ENCODE results near the gene PXN. TPM values are rescaled to one million over a fixed set of nuclear protein-coding genes. Genes with fewer than 3 reads are reported as not detected.

The PXN gene
- total and polyA plus RNA-seq, 7 donors: 64.7 to 166 (median 96.2) TPM

DNA sequence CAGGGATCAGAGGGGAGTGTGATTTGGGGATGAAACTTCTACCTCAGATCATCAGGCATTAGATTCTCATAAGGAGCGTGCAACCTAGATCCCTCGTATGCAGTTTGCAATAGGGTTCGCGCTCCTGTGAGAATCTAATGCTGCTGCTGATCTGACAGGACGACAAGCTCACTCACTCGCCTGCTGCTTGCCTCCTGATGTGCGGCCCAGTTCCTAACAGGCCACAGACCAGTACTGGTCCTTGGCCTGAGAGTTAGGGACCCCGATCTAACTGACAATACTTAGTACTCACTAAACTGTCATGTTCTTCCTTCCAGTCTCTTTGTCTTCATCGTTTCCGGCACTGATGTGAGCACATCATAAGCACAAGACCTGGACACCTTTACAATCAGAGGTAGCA lies 59.3 kb downstream of the PXN start:
- Histone ChIP-seq H3K36me3 (ENCODE audit: insufficient read depth in 1 of 2, low read depth in 1 of 2) (peaks cover 3 to 26% of the 10 kb centered on the region in 2 donors), H3K27me3 (ENCODE audit: insufficient read depth in 3 of 3, low read length in 2 of 3) (no peaks in the 10 kb centered on the region), H3K27ac (no peak overlapping the region), H3K9me3 (no peaks in the 10 kb centered on the region), H3K4me1 (no peaks in the 10 kb centered on the region), H3K4me3 (no peak overlapping the region)
- WGBS, 3 donors: 95% methylated on average over 10 of the region's 10 CpGs
- TF ChIP-seq, protein P1, sequence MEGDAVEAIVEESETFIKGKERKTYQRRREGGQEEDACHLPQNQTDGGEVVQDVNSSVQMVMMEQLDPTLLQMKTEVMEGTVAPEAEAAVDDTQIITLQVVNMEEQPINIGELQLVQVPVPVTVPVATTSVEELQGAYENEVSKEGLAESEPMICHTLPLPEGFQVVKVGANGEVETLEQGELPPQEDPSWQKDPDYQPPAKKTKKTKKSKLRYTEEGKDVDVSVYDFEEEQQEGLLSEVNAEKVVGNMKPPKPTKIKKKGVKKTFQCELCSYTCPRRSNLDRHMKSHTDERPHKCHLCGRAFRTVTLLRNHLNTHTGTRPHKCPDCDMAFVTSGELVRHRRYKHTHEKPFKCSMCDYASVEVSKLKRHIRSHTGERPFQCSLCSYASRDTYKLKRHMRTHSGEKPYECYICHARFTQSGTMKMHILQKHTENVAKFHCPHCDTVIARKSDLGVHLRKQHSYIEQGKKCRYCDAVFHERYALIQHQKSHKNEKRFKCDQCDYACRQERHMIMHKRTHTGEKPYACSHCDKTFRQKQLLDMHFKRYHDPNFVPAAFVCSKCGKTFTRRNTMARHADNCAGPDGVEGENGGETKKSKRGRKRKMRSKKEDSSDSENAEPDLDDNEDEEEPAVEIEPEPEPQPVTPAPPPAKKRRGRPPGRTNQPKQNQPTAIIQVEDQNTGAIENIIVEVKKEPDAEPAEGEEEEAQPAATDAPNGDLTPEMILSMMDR (IDR thresholded peaks at IDR 0.05): no peak
- intact Hi-C loops (cut with DNase I): no loop called here
- DNase-seq: no peak
- ATAC-seq: no peak

DNA sequence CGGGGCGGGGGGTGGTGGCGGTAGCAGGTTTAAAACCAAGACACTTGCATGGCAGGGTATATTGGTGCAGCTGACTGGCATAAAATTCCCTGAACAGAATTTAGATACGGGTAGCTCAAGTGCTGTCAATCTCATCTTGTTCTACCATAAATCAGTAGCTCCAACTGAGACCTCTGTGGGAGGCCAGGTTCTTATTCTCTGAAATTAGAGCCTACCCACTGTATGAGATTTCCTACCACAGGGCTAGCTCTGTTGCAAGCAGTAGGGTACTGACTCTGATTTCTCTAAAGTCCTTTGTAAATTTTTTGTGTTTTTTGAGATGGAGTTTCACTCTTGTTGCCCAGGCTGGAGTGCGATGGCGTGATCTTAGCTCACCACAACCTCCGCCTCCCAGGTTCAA lies 61.4 kb downstream of the PXN start:
- TF ChIP-seq, protein P1 (IDR thresholded peaks at IDR 0.05): no peak
- Histone ChIP-seq H3K4me3 (no peak overlapping the region), H3K27ac (no peak overlapping the region), H3K9me3 (no peaks in the 10 kb centered on the region), H3K36me3 (ENCODE audit: insufficient read depth in 1 of 2, low read depth in 1 of 2) (peaks cover 0 to 15% of the 10 kb centered on the region in 2 donors), H3K27me3 (ENCODE audit: insufficient read depth in 3 of 3, low read length in 2 of 3) (no peaks in the 10 kb centered on the region), H3K4me1 (peaks cover 8% of the 10 kb centered on the region)
- ATAC-seq (no peak), DNase-seq (no peak)
- 81 to 91% (median 85%) methylated on average over 7 of the region's 7 CpGs for WGBS, 3 donors
- intact Hi-C loops (cut with DNase I): no loop called here

DNA sequence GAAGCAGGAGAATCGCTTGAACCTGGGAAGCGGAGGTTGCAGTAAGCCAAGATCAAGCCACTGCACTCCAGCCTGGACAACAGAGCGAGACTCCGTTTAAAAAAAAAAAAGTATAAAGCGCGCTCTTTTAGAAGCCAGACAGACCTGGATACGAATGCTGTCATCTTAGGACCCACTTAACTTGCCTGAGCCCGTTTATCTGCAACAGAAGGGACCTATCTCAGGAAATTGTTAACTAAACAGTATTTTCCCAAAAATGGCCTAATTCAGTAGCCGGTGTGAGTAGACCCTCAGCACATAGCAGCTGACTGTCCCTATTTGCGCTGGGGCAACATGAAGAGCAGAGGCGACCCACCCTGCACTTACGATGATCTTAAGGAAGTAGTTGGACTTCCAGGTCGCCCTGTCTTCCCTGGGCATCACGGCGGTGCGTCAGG lies 65.1 kb downstream of the PXN start:
- DNase-seq (no peak), ATAC-seq (peak in 1 of 4 donors; percentile 0)
- WGBS, 3 donors: 1 to 4% (median 3%) methylated on average over 16 of the region's 16 CpGs
- peak overlapping the region; percentile 92 for H3K27ac ChIP-seq
- H3K27me3 ChIP-seq (ENCODE audit: insufficient read depth in 3 of 3, low read length in 2 of 3): no peaks in the 10 kb centered on the region
- intact Hi-C loops (cut with DNase I): no loop called here
- peak overlapping the region; percentile 82 for H3K4me3 ChIP-seq
- H3K9me3 ChIP-seq: no peaks in the 10 kb centered on the region
- peaks cover 0 to 42% of the 10 kb centered on the region in 2 donors for H3K36me3 ChIP-seq (ENCODE audit: insufficient read depth in 1 of 2, low read depth in 1 of 2)
- TF ChIP-seq, protein P1 (IDR thresholded peaks at IDR 0.05): no peak
- peaks cover 41% of the 10 kb centered on the region for H3K4me1 ChIP-seq

DNA sequence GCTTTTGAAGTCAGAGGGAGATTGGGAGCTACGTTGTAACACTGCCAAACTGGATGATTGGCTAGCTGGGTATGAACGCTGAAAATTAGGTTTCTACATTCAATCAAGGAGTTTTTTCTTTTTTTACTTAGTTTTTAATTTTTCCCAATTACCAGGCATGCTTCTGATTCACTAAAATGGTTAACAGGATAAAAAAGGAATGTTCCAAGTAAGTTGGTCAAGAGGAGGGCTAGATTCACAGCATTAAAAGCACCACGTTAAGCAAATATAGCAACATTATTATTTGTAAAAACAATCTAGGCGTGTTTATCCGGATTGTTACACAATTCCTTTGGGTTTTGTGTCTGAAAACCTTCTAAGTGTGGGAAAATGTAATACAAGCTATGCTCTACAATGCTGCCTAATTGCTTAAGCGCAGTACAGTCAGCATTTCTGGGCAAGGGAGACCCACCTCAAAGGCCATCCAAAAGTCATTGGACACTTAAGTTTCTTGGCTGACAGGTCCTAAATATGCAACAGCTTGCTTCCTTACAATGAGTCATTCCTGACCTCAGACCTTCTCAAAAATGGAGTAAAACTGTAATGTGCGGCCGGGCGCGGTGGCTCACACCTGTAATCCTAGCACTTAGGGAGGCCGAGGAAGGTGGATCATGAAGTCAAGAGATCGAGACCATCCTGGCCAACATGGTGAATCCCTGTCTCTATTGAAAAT lies 65.8 kb downstream of the PXN start:
- Histone ChIP-seq H3K36me3 (ENCODE audit: insufficient read depth in 1 of 2, low read depth in 1 of 2) (peaks cover 0 to 42% of the 10 kb centered on the region in 2 donors), H3K4me1 (peaks cover 46% of the 10 kb centered on the region), H3K4me3 (peak overlapping the region; percentile 82), H3K27ac (peak overlapping the region; percentile 92), H3K27me3 (ENCODE audit: insufficient read depth in 3 of 3, low read length in 2 of 3) (no peaks in the 10 kb centered on the region), H3K9me3 (no peaks in the 10 kb centered on the region)
- intact Hi-C loops (cut with DNase I): no loop called here
- 12 to 21% (median 19%) methylated on average over 12 of the region's 12 CpGs for WGBS, 3 donors
- TF ChIP-seq, protein P1 (IDR thresholded peaks at IDR 0.05): no peak
- ATAC-seq (peak; percentile 61 to 74 (median 68)), DNase-seq (peak; percentile 59 to 79)

Data from psoas muscle (tissue), 8 donors.